Esophagus squamous epithelium (tissue), 4 donors: ENCODE measurements around the gene MCM5.

ENCODE experiments used
- CTCF ChIP-seq, 6 experiments: fragments of 450-650 bp in 4 of 6; fragments of 200-600 bp in 2 of 6; sonication (generic) in 2 of 6; IDR thresholded peaks; one replicate each; pipeline ENCODE4 v1.5.1; 2016 to 2019; ENCODE audit warnings: antibody characterized with exemption in 6 of 6, mild to moderate bottlenecking in 4 of 6, moderate library complexity in 4 of 6
- POLR2A ChIP-seq, 4 donors: fragments of 450-650 bp; IDR thresholded peaks; one replicate each; pipeline ENCODE4 v1.6.1; 2017; ENCODE audit warnings: antibody characterized with exemption in 4 of 4, mild to moderate bottlenecking in 4 of 4, moderate library complexity in 3 of 4

GRCh38 chr22:35410663-35411034 lies 10.7 kb downstream of the MCM5 start:
- TF ChIP-seq CTCF (IDR thresholded peaks at IDR 0.05) (no peak), POLR2A (IDR thresholded peaks at IDR 0.05) (no peak)
